Vagina (tissue), 2 donors: Measurements from ENCODE around the gene USP34.

Source experiments
- CTCF ChIP-seq, 3 experiments: fragments of 450-650 bp in 2 of 3; fragments of 200-600 bp in 1 of 3; sonication (generic) in 1 of 3; IDR thresholded peaks; one replicate each; pipeline ENCODE4 v1.5.1; 2017 to 2019; ENCODE audit warnings: antibody characterized with exemption in 3 of 3, mild to moderate bottlenecking in 2 of 3, moderate library complexity in 2 of 3
- POLR2A ChIP-seq, 2 donors: fragments of 450-650 bp; IDR thresholded peaks; one replicate each; pipeline ENCODE4 v1.6.1; 2017; ENCODE audit warnings: antibody characterized with exemption in 2 of 2, mild to moderate bottlenecking in 2 of 2, moderate library complexity in 2 of 2

DNA sequence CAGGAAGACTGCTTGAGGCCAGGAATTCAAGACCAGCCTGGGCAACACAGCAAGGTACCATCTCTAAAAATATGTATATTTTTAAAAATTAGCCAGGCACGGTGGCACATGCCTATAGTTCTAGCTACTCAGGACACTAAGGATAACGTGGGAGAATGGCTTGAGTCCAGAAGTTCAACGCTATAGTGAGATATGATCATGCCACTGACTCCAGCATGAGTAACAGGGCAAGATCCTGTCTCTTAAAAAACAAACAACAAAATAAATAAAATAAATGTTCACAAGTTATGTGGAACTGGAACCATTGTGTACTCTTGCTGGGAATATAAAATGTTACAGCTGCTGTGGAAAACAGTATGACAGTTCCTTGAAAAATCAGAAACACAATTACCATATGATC lies 47.2 kb downstream of the USP34 start:
- no peak for TF ChIP-seq CTCF (IDR thresholded peaks at IDR 0.05)
- TF ChIP-seq POLR2A (IDR thresholded peaks at IDR 0.05), result no peak
